Prostate gland (tissue), 2 donors: ENCODE data around the gene CCIN. TPM values are rescaled to one million over a fixed set of nuclear protein-coding genes. Genes with fewer than 3 reads are reported as not detected.
A peak's percentile ranks its signal among the peaks of the same experiment; 100 is the strongest.

Source experiments
- DNase-seq: peaks from one replicate; pipeline ENCODE4 v3.0.0-alpha.2; 2019; ENCODE audit warnings: low spot score
- H3K27ac ChIP-seq, 2 donors: fragments of 200-600 bp; sonication (generic); 2 replicates each; pipeline ENCODE4 v1.5.1; 2017 to 2019
- H3K27me3 ChIP-seq: fragments of 200-600 bp; sonication (generic); replicated peaks from 2 replicates; pipeline ENCODE4 v1.5.1; 2019; ENCODE audit not compliant: insufficient read depth
- H3K36me3 ChIP-seq, 2 donors: fragments of 200-600 bp; sonication (generic); 1 replicate in 1 of 2; 2 replicates in 1 of 2; pipeline versions ENCODE4 v1.5.1 to v1.8.1; 2017 to 2019
- H3K4me1 ChIP-seq: fragments of 200-600 bp; sonication (generic); replicated peaks from 2 replicates; pipeline ENCODE4 v1.5.1; 2019
- H3K4me3 ChIP-seq, 2 donors: fragments of 200-600 bp; sonication (generic); 2 replicates each; pipeline ENCODE4 v1.5.1; 2017 to 2019
- H3K9me3 ChIP-seq: fragments of 200-600 bp; sonication (generic); 2 replicates; pipeline ENCODE4 v1.5.1; 2017
- POLR2A ChIP-seq: fragments of 450-650 bp; IDR thresholded peaks from one replicate; pipeline ENCODE4 v1.6.1; 2016; ENCODE audit warnings: antibody characterized with exemption, mild to moderate bottlenecking
- POLR2AphosphoS5 ChIP-seq: sonication (generic); formaldehyde crosslinking; IDR thresholded peaks from one replicate; pipeline ENCODE4 v1.6.1; 2017; ENCODE audit warnings: antibody characterized with exemption
- WGBS: methylation state at CpG from one replicate; pipeline ENCODE4 v1.1.5; 2018; 5-methylcytosine and 5-hydroxymethylcytosine counted together
- intact Hi-C: fragments of 100-400 bp; cut with DNase I; formaldehyde crosslinking; loops from one replicate; pipeline ENCODE4 v1.14.2; 2022
- total RNA-seq, 2 donors: library from RNA; depleted of rRNA; stranded (reverse); fragments of >200 nt; gene quantifications; one replicate each; pipeline ENCODE4 v1.1.0, GENCODE V29; 2016
- TF ChIP-seq, protein P1 (sequence below), 4 experiments: fragments of 200-600 bp in 2 of 4; fragments of 450-650 bp in 2 of 4; sonication (generic) in 2 of 4; IDR thresholded peaks; 1 replicate in 3 of 4; 2 replicates in 1 of 4; pipeline ENCODE4 v1.5.1; 2016 to 2019; ENCODE audit warnings: antibody characterized with exemption in 4 of 4, mild to moderate bottlenecking in 2 of 4, moderate library complexity in 2 of 4

Gene CCIN
- total RNA-seq, 2 donors from 2014 or later, result 0.18 to 3.0 TPM

DNA sequence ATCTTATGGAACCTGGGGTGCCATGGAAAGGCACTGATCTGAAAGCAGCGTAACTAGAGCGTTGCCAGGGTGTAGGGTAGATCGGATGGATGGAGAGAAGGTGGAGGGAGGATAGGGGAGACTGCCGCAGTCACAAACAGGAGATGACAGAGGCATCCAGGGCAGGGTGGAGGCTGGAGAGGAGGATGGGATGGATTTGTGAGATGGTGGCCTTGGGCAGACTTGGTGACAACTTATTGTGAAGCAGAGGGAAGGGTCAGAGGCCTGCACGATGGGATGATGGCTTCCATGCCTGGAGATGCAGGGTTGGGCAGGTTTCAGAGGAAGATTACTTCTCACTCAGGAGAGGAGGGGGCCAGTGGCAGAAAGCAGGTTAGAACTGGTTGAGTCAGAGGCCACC, 30.3 kb upstream of the CCIN start:
- TF ChIP-seq, protein P1, sequence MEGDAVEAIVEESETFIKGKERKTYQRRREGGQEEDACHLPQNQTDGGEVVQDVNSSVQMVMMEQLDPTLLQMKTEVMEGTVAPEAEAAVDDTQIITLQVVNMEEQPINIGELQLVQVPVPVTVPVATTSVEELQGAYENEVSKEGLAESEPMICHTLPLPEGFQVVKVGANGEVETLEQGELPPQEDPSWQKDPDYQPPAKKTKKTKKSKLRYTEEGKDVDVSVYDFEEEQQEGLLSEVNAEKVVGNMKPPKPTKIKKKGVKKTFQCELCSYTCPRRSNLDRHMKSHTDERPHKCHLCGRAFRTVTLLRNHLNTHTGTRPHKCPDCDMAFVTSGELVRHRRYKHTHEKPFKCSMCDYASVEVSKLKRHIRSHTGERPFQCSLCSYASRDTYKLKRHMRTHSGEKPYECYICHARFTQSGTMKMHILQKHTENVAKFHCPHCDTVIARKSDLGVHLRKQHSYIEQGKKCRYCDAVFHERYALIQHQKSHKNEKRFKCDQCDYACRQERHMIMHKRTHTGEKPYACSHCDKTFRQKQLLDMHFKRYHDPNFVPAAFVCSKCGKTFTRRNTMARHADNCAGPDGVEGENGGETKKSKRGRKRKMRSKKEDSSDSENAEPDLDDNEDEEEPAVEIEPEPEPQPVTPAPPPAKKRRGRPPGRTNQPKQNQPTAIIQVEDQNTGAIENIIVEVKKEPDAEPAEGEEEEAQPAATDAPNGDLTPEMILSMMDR (IDR thresholded peaks at IDR 0.05), result no peak
- TF ChIP-seq POLR2AphosphoS5 (no peak), POLR2A (no peak)
- H3K27ac ChIP-seq, result no peak overlapping the region
- no peaks in the 10 kb centered on the region for H3K9me3 ChIP-seq
- H3K4me1 ChIP-seq, result peaks cover 5% of the 10 kb centered on the region
- intact Hi-C loops, result no loop called here
- WGBS, result 92% methylated on average over 5 of the region's 5 CpGs
- no peak for DNase-seq
- no peak overlapping the region for H3K4me3 ChIP-seq
- no peaks in the 10 kb centered on the region for H3K36me3 ChIP-seq
- H3K27me3 ChIP-seq, result no peaks in the 10 kb centered on the region

DNA sequence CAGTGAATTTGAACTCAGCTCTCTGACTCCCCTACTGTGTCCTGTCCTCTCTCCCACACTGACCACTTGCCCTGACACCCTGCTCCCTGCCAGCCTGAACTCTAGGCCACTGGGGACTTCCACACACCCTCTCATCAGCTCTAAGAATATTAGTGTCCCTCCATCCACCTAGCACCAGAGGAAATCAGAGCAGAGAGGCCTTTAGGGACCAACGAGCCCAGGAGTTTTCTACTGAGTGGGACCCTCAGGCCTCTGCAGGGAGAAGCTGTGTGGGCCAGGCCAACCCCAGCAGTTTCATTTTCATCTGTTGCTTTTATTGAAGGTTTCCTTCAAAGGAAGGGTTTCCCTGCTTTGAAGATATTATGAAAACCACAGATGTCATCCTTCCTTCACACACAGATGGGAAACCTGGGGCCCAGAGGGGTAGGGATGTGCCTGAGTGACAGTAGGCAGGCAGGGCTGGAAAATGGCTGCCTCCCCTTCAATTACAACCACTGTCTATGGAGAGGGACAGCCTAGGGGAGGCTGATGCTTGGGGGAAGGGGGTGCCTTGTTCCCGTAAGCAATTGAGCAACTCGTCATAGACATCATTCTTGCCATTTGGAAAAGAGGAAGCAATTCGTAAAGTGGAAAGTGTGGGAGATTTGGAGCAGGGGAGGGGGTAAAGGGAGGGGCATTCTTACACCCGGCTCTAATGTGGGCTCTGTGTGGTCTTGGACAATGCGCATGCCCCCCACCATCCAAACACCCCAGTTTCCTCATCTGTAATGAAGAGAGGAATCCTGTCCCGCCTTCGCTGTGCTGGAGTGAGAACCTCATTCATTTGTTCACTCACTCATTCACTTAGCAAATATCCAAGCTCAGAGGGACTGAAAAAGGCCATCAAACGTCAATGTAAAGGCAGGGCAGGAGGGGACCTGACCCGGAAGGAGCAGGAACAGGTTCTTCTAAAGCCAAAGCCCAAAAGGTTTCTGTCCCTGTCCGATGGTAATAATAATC, 28.8 kb upstream of the CCIN start:
- TF ChIP-seq POLR2AphosphoS5, result no peak
- H3K27ac ChIP-seq, result peak overlapping the region; percentile 74 to 80
- no peak for DNase-seq
- H3K4me3 ChIP-seq, result no peak overlapping the region
- WGBS, result 63% methylated on average over 11 of the region's 11 CpGs
- no peaks in the 10 kb centered on the region for H3K36me3 ChIP-seq
- no peaks in the 10 kb centered on the region for H3K9me3 ChIP-seq
- intact Hi-C loops, result no loop called here
- peaks cover 5% of the 10 kb centered on the region for H3K4me1 ChIP-seq
- H3K27me3 ChIP-seq, result no peaks in the 10 kb centered on the region

DNA sequence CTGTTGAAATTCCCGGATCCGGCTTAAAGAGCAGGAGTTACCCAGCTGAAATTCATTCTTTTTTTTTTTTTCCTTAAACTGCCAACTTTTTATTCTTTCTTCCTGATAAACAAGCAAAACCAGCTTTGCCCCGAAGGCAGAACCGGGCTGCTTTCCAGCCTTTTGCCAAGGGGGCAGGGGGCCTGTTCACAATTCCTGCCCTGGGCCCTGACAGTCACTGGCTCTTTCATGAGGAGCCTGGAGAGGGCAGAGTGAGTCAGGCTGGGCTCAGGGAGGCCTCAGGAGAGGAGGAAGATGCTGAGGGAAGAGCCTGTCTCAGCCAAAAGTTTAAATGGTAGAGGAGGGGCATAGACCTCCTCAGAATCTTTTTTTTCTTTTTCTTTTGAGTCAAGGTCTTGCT, 27.9 kb upstream of the CCIN start:
- DNase-seq, result peak; percentile 55
- 14% methylated on average over 4 of the region's 4 CpGs for WGBS

DNA sequence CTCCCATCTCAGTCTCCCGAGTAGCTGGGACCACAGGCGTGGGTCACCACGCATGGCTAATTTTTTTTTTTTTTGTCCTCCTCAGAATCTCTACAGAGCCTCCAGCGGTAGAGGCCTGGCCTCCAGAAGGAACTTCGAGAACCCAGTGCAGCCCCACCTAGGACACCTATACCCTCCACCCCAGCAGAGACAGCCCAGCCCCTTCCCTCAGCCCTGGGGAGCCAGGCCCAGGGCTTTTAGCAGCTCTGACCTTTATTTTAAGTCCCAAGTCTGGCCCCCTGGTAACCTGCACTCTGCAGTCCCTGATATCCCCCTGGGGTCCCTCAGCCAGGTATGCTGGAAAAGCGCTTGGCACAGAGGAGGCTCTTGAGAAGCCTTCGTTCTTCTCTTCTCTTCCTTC, 27.4 kb upstream of the CCIN start:
- H3K4me3 ChIP-seq, result no peak overlapping the region
- no peaks in the 10 kb centered on the region for H3K36me3 ChIP-seq
- WGBS, result 79% methylated on average over 7 of the region's 7 CpGs
- intact Hi-C loops, result loop anchor here (2.0 kb wide), 2 partner anchors 21 to 49 kb away; partner anchors contain the start of gene CLTA
- no peaks in the 10 kb centered on the region for H3K27me3 ChIP-seq
- DNase-seq, result no peak
- H3K4me1 ChIP-seq, result peaks cover 5% of the 10 kb centered on the region
- TF ChIP-seq, protein P1 (IDR thresholded peaks at IDR 0.05), result no peak
- TF ChIP-seq POLR2AphosphoS5 (no peak), POLR2A (no peak)
- H3K27ac ChIP-seq, result peak overlapping the region; percentile 74 to 80
- H3K9me3 ChIP-seq, result no peaks in the 10 kb centered on the region

More for the DNA sequence above, 27.9 kb upstream of the CCIN start:
- no peak overlapping the region for H3K4me3 ChIP-seq
- H3K36me3 ChIP-seq, result no peaks in the 10 kb centered on the region
- TF ChIP-seq POLR2AphosphoS5 (peak; percentile 31), POLR2A (no peak)
- TF ChIP-seq, protein P1 (IDR thresholded peaks at IDR 0.05), result peak in 2 of 4 experiments; percentile 37 to 51
- intact Hi-C loops, result no loop called here
- no peaks in the 10 kb centered on the region for H3K27me3 ChIP-seq
- H3K27ac ChIP-seq, result peak overlapping the region; percentile 74 to 80
- H3K4me1 ChIP-seq, result peaks cover 5% of the 10 kb centered on the region
- H3K9me3 ChIP-seq, result no peaks in the 10 kb centered on the region

DNA sequence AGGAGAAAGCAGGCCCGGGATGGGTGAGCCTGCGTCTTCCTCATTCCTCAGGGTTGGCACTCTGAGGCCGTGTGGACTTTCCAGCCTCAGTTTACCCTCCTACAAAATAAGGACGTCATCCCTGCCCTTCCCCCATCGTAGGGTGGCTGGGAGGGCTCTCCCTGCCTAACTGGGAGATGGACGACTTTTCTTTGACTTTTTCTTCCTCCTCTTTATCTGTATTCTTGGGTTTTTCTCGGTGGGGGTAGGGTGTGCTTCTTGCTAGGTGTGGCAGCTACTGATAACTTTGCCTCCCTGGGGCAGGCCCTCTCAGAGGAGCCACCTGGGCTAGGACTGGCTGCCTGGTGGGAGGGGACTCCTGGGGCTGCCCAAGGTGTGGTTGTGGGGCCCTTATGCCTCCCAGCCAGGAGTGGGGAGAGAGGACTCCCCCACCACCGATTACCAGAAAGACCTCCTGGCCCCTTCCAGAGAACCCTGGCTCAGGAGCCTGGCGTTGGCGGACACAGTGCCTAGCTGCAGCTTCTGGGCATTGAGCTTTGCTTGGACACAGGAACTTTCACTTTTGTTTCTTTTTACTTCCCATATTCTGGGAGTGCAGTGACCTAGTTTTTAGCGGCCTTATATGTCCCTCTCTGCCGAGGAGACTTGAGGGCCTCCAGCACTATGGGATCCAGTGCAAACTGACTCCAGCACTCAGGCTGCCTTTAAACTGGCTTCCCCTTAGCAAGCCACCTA, 26.5 kb upstream of the CCIN start:
- TF ChIP-seq POLR2A (no peak), POLR2AphosphoS5 (no peak)
- TF ChIP-seq, protein P1 (IDR thresholded peaks at IDR 0.05), result no peak
- Histone ChIP-seq H3K9me3 (no peaks in the 10 kb centered on the region), H3K4me1 (peaks cover 5% of the 10 kb centered on the region), H3K4me3 (no peak overlapping the region), H3K27me3 (no peaks in the 10 kb centered on the region), H3K36me3 (no peaks in the 10 kb centered on the region), H3K27ac (peak overlapping the region; percentile 74 to 80)
- intact Hi-C loops, result loop anchor here (2.0 kb wide), 2 partner anchors 20 to 48 kb away; partner anchors contain the start of gene CLTA
- no peak for DNase-seq
- 43% methylated on average over 12 of the region's 12 CpGs for WGBS
